PC-3 (cell line): ENCODE data around the gene FDX1. TPM values are rescaled to one million over a fixed set of nuclear protein-coding genes. Genes with fewer than 3 reads are reported as not detected.

Source experiments
- ATAC-seq: fragments of 200-7000 bp; cut with Tn5 transposase; 2 replicates; pipeline ENCODE4 v1.9.1; 2020; ENCODE audit warnings: mild to moderate bottlenecking, moderate library complexity
- BruUV-seq: library from RNA; stranded (reverse); fragments of 400-500 nt; replicated peaks from 2 replicates; lab custom pipeline; 2021; lab: Mats Ljungman, UMichigan
- CTCF ChIA-PET: fragments of 300-600 bp; sonication (Branson Sonifier 250); formaldehyde crosslinking; loops from one replicate; lab custom pipeline; 2022; ENCODE audit warnings: antibody characterized with exemption; lab: Charles Lee
- POLR2A ChIA-PET: fragments of 300-600 bp; sonication (Branson Sonifier 250); formaldehyde crosslinking; loops from one replicate; lab custom pipeline; 2022; ENCODE audit warnings: antibody characterized with exemption; ENCODE audit not compliant: unreplicated experiment; lab: Charles Lee
- DNase-seq: peaks from one replicate; pipeline ENCODE4 v3.0.0-alpha.2; 2015
- H2AFZ ChIP-seq: fragments of 300-600 bp; sonication (generic); 2 replicates; pipeline ENCODE4 v1.6.0; 2016; ENCODE audit warnings: antibody characterized with exemption, low read length
- H3F3A ChIP-seq: fragments of 300-600 bp; sonication (generic); one replicate; pipeline ENCODE4 v1.6.0; 2017; ENCODE audit warnings: antibody characterized with exemption, low read length, control low read depth, mild to moderate bottlenecking; ENCODE audit not compliant: unreplicated experiment
- H3K27ac ChIP-seq: fragments of 300-600 bp; sonication (generic); 2 replicates; pipeline ENCODE4 v1.5.1; 2016; ENCODE audit warnings: mild to moderate bottlenecking, low read length
- H3K27me3 ChIP-seq: fragments of 300-600 bp; sonication (generic); 2 replicates; pipeline ENCODE4 v1.6.1; 2016; ENCODE audit warnings: low read length, mixed read lengths
- H3K36me3 ChIP-seq: fragments of 300-600 bp; sonication (generic); 2 replicates; pipeline ENCODE4 v1.6.1; 2016; ENCODE audit warnings: low read depth, mixed run types, low read length, mixed read lengths
- H3K4me1 ChIP-seq: fragments of 300-600 bp; sonication (generic); 2 replicates; pipeline ENCODE4 v1.5.1; 2016; ENCODE audit warnings: low read length; ENCODE audit not compliant: insufficient read depth
- H3K4me2 ChIP-seq: fragments of 300-600 bp; sonication (generic); 2 replicates; pipeline ENCODE4 v1.6.0; 2016; ENCODE audit warnings: low read length
- H3K4me3 ChIP-seq: fragments of 300-600 bp; sonication (generic); 2 replicates; pipeline ENCODE4 v1.5.1; 2016; ENCODE audit warnings: mild to moderate bottlenecking, low read length, mixed read lengths
- H3K79me2 ChIP-seq: fragments of 300-600 bp; sonication (generic); 2 replicates; pipeline ENCODE4 v1.6.1; 2017; ENCODE audit warnings: low read length, mixed read lengths
- H3K9ac ChIP-seq: fragments of 300-600 bp; sonication (generic); 2 replicates; pipeline ENCODE4 v1.6.0; 2016; ENCODE audit warnings: mild to moderate bottlenecking, low read length
- H3K9me2 ChIP-seq: fragments of 300-600 bp; sonication (generic); replicated peaks from 2 replicates; pipeline ENCODE4 v1.6.1; 2016; ENCODE audit warnings: mixed run types, low read length, mixed read lengths
- H3K9me3 ChIP-seq: fragments of 300-600 bp; sonication (generic); 2 replicates; pipeline ENCODE4 v1.6.1; 2016; ENCODE audit warnings: low read length, mixed read lengths
- H4K20me1 ChIP-seq: fragments of 300-600 bp; sonication (generic); 2 replicates; pipeline ENCODE4 v1.6.1; 2016; ENCODE audit warnings: low read length, mixed read lengths
- EZH2 ChIP-seq: fragments of 300-600 bp; sonication (generic); IDR thresholded peaks from one replicate; pipeline ENCODE4 v1.6.1; 2017; ENCODE audit warnings: antibody characterized with exemption, mild to moderate bottlenecking, low read length; ENCODE audit not compliant: unreplicated experiment
- EZH2phosphoT487 ChIP-seq: fragments of 300-600 bp; sonication (generic); IDR thresholded peaks from 2 replicates; pipeline ENCODE4 v1.6.1; 2018; ENCODE audit warnings: mild to moderate bottlenecking, antibody characterized with exemption, low read length, borderline replicate concordance
- intact Hi-C: fragments of 100-400 bp; cut with micrococcal nuclease; formaldehyde crosslinking; loops from 2 replicates; pipeline ENCODE4 v1.9.0; 2023
- total RNA-seq: library from RNA; depleted of rRNA; stranded (reverse); fragments of >200 nt; gene quantifications from 2 replicates; pipeline ENCODE4 v1.2.3, GENCODE V29; 2014
- TF ChIP-seq, protein P1 (sequence below): fragments of 300-600 bp; sonication (generic); conservative IDR thresholded peaks from 2 replicates; pipeline ENCODE4 v1.5.1; 2017; ENCODE audit warnings: antibody characterized with exemption, low read depth, mild to moderate bottlenecking, low read length

Gene FDX1
- total RNA-seq, 1 experiment from 2014 or later = 14.8 TPM

DNA sequence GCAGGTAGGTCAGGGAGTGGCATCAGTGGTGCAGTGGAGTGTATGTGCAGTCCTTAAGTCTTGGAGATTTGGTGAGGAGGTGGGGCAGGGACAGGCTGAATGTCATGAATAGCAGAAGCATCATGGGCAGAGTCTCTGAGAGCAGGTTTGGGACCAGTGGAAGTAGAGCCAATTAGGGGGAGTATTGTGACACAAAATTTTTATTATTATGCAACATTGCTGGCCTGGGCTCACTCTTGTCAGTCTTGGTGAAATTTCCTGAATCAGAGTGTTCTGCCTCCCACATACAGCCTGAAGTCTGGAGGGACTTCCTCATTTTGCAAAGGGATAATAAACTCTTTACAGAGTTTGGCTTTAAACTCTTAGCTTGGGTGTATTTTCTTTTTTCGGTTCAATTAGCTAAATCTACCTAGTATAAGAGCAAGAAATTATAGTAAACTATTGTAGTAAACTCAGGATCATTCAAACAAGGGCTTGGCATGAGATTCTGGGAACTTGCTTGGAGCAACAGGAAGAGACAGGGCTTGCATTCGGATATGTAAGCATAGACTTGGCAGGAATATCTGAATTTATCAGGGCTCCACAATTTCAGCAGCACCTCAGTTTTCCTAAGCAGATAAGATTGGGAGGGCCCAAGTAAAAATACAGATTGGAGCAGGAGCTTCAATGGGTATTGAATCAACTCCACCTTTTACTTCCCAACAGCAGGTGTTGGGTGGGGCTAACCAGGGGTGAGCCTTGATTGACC is 67.7 kb downstream of the FDX1 start:
- H3K27ac ChIP-seq = no peak overlapping the region
- POLR2A ChIA-PET = interaction anchor here (0.6 kb wide), 1 partner anchor 426 kb away, joined by 3 read pairs; no protein-coding TSS in a partner anchor
- no peak for ATAC-seq
- intact Hi-C loops = no loop called here
- H4K20me1 ChIP-seq = no peaks in the 10 kb centered on the region
- DNase-seq = no peak
- H3K79me2 ChIP-seq = no peaks in the 10 kb centered on the region
- TF ChIP-seq, protein P1, sequence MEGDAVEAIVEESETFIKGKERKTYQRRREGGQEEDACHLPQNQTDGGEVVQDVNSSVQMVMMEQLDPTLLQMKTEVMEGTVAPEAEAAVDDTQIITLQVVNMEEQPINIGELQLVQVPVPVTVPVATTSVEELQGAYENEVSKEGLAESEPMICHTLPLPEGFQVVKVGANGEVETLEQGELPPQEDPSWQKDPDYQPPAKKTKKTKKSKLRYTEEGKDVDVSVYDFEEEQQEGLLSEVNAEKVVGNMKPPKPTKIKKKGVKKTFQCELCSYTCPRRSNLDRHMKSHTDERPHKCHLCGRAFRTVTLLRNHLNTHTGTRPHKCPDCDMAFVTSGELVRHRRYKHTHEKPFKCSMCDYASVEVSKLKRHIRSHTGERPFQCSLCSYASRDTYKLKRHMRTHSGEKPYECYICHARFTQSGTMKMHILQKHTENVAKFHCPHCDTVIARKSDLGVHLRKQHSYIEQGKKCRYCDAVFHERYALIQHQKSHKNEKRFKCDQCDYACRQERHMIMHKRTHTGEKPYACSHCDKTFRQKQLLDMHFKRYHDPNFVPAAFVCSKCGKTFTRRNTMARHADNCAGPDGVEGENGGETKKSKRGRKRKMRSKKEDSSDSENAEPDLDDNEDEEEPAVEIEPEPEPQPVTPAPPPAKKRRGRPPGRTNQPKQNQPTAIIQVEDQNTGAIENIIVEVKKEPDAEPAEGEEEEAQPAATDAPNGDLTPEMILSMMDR = no peak
- TF ChIP-seq EZH2phosphoT487 (no peak), EZH2 (no peak)
- no peak overlapping the region for H3K9ac ChIP-seq
- H3K36me3 ChIP-seq = no peaks in the 10 kb centered on the region
- no peak overlapping the region for H2AFZ ChIP-seq
- H3F3A ChIP-seq = no peaks in the 10 kb centered on the region
- H3K27me3 ChIP-seq = peaks cover 59% of the 10 kb centered on the region
- H3K4me1 ChIP-seq = no peaks in the 10 kb centered on the region
- H3K4me2 ChIP-seq = no peak overlapping the region
- CTCF ChIA-PET = no interaction called here
- no peaks in the 10 kb centered on the region for H3K9me2 ChIP-seq
- no TSS peak for BruUV-seq
- no peaks in the 10 kb centered on the region for H3K9me3 ChIP-seq
- no peak overlapping the region for H3K4me3 ChIP-seq

DNA sequence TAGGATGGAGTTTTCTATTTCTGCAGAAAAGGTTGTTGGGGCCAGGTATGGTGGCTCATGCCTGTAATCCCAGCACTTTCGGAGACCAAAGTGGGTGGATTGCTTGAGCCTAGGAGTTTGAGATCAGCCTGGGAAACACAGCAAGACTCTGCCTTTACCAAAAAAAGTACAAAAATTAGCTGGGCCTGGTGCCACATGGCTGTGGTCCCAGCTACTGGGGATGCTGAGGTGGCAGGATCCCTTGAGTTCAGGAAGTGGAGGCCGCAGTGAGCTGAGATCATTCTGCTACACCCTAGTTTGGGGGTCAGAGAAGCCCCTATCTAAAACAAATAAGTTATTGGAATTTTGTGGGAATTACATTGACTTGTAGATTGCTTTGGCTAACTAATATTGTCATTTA is 71.7 kb downstream of the FDX1 start:
- Histone ChIP-seq H3K4me2 (no peak overlapping the region), H2AFZ (no peak overlapping the region), H3K27me3 (peaks cover 65% of the 10 kb centered on the region), H3K36me3 (no peaks in the 10 kb centered on the region), H3K9me2 (no peaks in the 10 kb centered on the region), H3K79me2 (no peaks in the 10 kb centered on the region), H3K4me3 (no peak overlapping the region), H4K20me1 (no peaks in the 10 kb centered on the region), H3K27ac (no peak overlapping the region), H3F3A (no peaks in the 10 kb centered on the region), H3K4me1 (no peaks in the 10 kb centered on the region), H3K9ac (no peak overlapping the region), H3K9me3 (no peaks in the 10 kb centered on the region)
- POLR2A ChIA-PET = no interaction called here
- CTCF ChIA-PET = no interaction called here
- TF ChIP-seq, protein P1 = no peak
- no peak for TF ChIP-seq EZH2
- no peak for TF ChIP-seq EZH2phosphoT487
- BruUV-seq = no TSS peak
- no peak for DNase-seq
- intact Hi-C loops = no loop called here
- ATAC-seq = no peak
